Measurements from ENCODE around the gene PMM1. TPM values are rescaled to one million over a fixed set of nuclear protein-coding genes. Genes with fewer than 3 reads are reported as not detected.

PMM1 gene
- total RNA-seq, 1 experiment from 2014 or later, result 19.8 TPM

DNA sequence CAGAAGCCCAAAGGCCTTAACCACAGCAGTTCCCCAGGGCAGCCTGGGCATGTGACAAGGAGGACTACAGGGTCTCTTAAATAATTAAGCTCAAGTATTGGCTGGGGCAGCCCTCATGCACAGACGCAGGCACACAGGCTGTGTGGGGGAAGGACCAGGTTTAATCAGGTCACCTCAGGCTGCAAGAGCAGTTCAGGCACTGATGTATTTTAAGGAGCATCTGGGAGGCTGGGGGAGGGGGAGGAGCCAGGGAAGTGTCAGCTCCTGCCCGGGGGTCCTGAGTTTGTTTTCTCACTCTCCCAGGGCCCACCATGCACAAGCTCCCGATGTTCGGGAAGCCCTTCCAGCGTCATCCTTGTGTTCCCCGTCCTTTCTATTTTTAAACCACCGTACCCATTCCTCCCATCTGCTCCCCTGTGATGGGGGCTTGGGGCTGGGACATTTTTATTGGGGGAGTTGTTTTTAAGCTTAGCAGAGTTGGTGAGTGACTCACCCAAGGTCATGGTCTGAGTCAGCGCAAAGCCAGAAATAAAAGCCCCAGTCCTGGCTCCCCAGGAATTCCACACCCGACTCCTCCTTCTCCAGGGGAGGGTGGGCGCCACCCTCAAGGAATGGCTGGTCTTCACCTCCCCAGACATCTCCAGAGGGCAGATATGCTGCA is 26.5 kb downstream of the PMM1 start:
- H3K4me2 ChIP-seq (ENCODE audit: insufficient read depth, insufficient read length, low read length), result no peak overlapping the region
- no peak overlapping the region for H3K9ac ChIP-seq (ENCODE audit: extremely low read depth, insufficient read length, low read length)
- H3K9me3 ChIP-seq (ENCODE audit: control insufficient read depth, low read depth, low read length), result no peaks in the 10 kb centered on the region
- peaks cover 38 to 41% of the 10 kb centered on the region in 2 experiments for H3K4me1 Mint-ChIP-seq
- no peak overlapping the region for H3K27ac ChIP-seq (ENCODE audit: insufficient read length, low read depth, low read length)
- H2AK5ac ChIP-seq (ENCODE audit: insufficient read length, low read length), result no peak overlapping the region
- no peak overlapping the region for H2BK20ac ChIP-seq (ENCODE audit: low read depth, low read length, poor library complexity, severe bottlenecking)
- H3K36me3 Mint-ChIP-seq (ENCODE audit: insufficient read depth in 1 of 3, low read depth in 3 of 3), result no peaks in the 10 kb centered on the region; a peak in 1 of 7 replicates
- H3K14ac ChIP-seq (ENCODE audit: insufficient read depth, low read length), result no peak overlapping the region
- H2BK15ac ChIP-seq (ENCODE audit: low read depth, low read length), result no peak overlapping the region
- H3K56ac ChIP-seq (ENCODE audit: insufficient read length, low read depth, low read length), result no peak overlapping the region
- no peaks in the 10 kb centered on the region for H4K20me1 ChIP-seq (ENCODE audit: control insufficient read depth, insufficient read depth, insufficient read length)
- H3K18ac ChIP-seq (ENCODE audit: insufficient read length, low read depth, low read length), result no peak overlapping the region
- H3K4me1 ChIP-seq (ENCODE audit: insufficient read depth, low read length), result peaks cover 3% of the 10 kb centered on the region; the same call in 1 of the 2 replicates
- no peak overlapping the region for H4K91ac ChIP-seq (ENCODE audit: insufficient read length, low read depth, low read length)
- no peak overlapping the region for H4K5ac ChIP-seq (ENCODE audit: insufficient read length, low read depth, low read length)
- peak overlapping the region in 1 of 2 experiments; percentile 14; a peak in 1 of 5 replicates for H3K4me3 Mint-ChIP-seq
- peak; percentile 42 for DNase-seq
- no peak overlapping the region for H2AFZ ChIP-seq (ENCODE audit: low read length)
- H2BK12ac ChIP-seq (ENCODE audit: insufficient read length, low read depth, low read length), result no peak overlapping the region
- peaks cover 7% of the 10 kb centered on the region; the same call in 1 of the 2 replicates for H3K27me3 Mint-ChIP-seq (ENCODE audit: low read depth)
- H3K27ac Mint-ChIP-seq, result peak overlapping the region in 1 of 3 experiments; percentile 62; a peak in 1 of 7 replicates
- H4K8ac ChIP-seq (replicated peaks; ENCODE audit: insufficient read length, low read depth, low read length), result no peak overlapping the region
- H2BK5ac ChIP-seq (ENCODE audit: insufficient read length, low read length), result no peak overlapping the region
- WGBS (ENCODE audit: extremely low coverage, insufficient read length, low lambda C conversion rate), result no CpG with 5 or more reads among the region's 10 CpGs
- no peak overlapping the region for H3K4ac ChIP-seq (ENCODE audit: low read depth, low read length)
- TF ChIP-seq, protein P1, sequence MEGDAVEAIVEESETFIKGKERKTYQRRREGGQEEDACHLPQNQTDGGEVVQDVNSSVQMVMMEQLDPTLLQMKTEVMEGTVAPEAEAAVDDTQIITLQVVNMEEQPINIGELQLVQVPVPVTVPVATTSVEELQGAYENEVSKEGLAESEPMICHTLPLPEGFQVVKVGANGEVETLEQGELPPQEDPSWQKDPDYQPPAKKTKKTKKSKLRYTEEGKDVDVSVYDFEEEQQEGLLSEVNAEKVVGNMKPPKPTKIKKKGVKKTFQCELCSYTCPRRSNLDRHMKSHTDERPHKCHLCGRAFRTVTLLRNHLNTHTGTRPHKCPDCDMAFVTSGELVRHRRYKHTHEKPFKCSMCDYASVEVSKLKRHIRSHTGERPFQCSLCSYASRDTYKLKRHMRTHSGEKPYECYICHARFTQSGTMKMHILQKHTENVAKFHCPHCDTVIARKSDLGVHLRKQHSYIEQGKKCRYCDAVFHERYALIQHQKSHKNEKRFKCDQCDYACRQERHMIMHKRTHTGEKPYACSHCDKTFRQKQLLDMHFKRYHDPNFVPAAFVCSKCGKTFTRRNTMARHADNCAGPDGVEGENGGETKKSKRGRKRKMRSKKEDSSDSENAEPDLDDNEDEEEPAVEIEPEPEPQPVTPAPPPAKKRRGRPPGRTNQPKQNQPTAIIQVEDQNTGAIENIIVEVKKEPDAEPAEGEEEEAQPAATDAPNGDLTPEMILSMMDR (conservative IDR thresholded peaks at IDR 0.05), result no peak
- H3K23me2 ChIP-seq (ENCODE audit: insufficient read length, low read depth, low read length, poor library complexity, severe bottlenecking), result no peaks in the 10 kb centered on the region
- no peaks in the 10 kb centered on the region for H3K27me3 ChIP-seq (ENCODE audit: insufficient read depth, low read length)
- H3K79me1 ChIP-seq (ENCODE audit: insufficient read depth, low read depth, low read length, poor library complexity, severe bottlenecking), result no peaks in the 10 kb centered on the region
- no peak overlapping the region for H3K23ac ChIP-seq (ENCODE audit: insufficient read length, low read depth, low read length)
- no peaks in the 10 kb centered on the region for H3K9me3 Mint-ChIP-seq
- no peaks in the 10 kb centered on the region for H3K79me2 ChIP-seq (ENCODE audit: insufficient read depth, low read length)
- H3T11ph ChIP-seq (ENCODE audit: low read length), result no peak overlapping the region
- H2BK120ac ChIP-seq (ENCODE audit: low read depth, low read length, poor library complexity, severe bottlenecking), result no peak overlapping the region
